GM19452 (cell line): Measurements from ENCODE around the gene THEMIS2.

Experiments
- ATAC-seq: cut with Tn5 transposase; IDR thresholded peaks from one replicate; pipeline ENCODE4 v1.9.1; 2021; ENCODE audit not compliant: unreplicated experiment

THEMIS2 gene

DNA sequence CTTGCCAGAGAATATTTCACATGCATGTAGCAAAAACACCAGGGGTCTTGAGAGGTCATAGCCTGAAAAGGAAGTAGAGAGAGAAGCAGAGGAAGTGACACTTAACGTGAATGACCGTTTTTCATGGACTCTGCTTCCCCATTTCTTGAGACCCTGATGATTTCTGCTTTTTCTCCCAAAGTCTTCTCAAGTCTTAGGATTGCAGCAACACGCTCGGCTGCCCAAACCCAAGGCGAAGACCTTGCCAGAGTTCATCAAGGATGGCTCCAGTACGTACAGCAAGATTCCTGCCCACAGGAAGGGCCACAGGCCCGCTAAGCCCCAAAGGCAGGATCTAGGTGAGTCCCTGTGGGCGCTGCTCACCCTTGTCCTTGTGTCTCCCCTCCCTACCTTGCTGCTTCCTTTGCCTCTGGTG lies 12.8 kb downstream of the THEMIS2 start:
- no peak for ATAC-seq

DNA sequence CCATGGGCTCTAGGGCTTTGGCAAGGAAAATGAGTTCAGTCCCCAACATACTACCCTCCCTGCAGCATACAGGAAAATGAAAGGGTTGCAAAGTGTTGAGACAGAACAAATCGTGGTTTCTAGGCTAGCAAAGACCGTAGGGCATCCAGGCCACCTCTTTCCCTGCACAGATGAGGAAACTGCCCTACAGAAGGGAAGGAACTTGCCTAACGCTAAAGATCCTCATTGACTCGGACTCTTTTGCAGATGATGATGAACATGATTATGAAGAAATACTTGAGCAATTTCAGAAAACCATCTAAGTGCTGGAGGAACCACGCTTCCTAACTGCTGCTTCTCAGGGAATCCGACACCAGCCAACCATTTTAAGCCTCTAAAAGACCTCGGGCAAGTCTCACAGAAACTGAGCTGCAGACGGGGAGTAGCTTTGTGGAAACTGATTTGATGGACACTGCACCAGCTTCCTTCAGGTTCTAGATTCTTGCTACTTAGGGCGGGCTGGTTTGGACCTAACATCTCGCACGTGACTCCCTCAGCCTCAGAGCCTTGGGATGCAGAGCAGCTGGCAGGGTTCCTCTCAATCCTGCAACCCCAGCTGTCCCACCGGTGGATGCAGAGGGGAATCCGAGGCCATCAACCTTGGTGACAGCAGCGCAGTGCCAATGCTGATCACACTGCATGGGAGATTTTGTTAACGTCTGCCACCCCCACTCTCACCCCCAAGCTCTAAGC lies 13.4 kb downstream of the THEMIS2 start:
- ATAC-seq, result no peak

DNA sequence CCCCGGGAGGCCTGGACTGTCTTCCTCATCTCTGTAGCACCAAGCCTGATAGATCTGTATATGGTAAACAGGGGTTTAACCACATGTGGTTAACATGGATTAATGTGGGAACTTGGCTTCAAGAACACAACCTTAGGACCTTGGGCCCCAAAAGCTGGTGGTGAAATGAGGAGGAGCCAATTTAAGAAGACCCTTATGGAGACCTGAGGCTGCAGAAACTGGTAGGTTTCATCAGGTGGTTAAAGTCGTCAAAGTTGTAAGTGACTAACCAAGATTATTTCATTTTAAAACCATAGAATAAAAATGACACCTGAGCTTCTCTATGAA lies 14.0 kb downstream of the THEMIS2 start:
- ATAC-seq, result no peak

DNA sequence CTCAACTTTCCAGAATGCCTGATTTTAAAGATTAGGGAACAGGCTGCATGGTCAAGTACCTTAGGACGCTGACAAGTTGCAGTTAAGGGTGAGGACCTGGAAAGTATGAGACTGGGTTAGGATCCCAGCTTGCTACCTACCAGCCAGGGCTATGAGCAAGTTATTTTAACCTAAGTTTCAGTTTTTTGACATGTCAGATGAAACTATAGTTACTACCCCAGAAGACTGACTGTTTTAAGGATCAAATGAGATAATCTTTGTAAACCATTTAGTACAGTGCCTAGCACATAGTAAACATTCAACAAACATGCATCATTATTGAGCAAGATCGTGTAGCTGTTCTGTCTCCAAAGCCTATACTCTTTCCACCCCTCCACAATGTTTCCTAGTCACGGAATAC lies 14.4 kb downstream of the THEMIS2 start:
- no peak for ATAC-seq

DNA sequence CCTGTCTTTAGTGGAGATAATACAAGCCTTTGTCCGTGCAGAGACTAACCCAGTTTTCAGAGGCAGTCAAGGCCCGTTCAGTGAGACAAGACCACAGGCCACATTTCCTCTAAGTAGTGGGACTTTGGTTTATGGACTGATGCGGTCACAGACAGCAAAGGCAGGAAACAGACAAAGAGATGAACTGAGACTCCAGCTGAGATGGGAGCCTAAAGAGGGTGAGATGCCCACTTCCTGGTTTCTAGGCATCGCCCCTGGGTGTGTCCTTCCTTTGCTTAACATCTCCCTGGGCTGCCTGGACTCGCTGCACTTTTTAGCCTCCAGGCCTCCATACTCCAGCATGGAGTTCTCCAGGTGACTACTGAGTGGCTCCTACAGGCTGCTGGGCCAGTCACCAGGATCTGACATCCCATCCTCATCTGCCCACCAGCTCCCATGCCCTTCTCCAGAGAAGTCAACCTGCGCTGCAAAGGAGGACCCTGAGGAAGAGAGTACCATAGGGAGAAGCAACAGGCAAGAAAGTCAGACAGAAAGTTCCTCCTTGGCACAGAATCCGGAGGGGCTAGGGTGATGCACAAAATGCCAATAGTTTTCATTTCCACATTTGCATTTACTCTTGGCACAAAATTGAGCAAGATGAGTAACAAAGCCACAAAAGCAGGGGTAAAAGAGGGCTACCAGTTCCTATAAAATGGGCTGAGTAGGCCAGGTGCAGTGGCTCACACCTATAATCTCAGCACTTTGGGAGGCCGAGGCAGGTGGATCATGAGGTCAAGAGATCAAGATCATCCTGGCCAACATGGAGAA lies 15.1 kb downstream of the THEMIS2 start:
- no peak for ATAC-seq

DNA sequence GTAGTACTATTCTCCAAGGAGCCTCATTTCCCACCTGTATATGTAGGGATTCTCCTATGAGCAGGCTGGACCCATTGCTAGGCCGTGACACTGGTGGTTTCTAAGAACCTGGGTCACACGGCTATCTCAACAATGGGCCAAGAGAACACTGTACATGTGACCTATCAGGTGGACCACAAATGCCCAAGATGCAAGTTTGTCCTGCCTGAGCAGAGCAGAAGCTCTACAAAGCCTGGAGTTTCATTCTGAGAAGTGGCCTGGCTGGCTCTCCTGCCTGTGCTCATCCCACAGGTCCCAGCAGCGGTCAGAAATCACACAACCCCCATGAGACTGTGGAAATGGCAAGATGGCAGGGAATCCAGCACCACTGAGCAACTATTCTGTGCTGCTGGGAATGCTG lies 17.2 kb downstream of the THEMIS2 start:
- ATAC-seq, result no peak

DNA sequence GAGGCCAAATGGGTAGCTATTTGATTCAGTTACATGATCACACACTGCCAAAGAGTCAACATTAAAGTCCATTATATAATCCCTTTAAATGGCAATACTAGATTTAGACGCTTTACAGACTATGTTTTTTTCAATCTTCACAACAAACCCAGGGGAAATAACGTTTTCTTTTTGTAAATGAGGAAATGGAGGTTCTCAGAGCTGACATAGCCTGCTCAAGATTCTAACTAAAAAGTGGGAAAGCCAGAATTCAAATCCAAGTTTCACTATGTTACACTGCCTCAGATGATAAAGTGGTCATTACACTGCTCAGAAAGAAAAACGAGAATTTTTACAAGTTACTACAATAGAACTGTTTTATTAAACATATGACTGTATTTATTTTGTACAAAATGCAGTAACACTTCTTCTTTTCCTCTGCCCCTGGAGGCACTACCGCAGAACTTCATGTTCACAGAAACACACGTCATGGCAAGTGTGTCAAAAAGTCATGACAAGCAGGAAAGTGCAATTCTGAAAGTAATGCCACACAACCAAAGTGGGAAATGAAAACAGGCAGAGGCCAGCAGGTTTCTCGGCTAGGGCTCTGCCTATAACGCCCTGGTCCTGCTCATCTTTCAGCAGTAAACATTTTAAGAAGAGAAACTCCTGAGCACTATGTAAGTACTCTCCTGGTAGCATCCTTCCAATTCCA lies 19.0 kb downstream of the THEMIS2 start:
- ATAC-seq, result peak; percentile 43

DNA sequence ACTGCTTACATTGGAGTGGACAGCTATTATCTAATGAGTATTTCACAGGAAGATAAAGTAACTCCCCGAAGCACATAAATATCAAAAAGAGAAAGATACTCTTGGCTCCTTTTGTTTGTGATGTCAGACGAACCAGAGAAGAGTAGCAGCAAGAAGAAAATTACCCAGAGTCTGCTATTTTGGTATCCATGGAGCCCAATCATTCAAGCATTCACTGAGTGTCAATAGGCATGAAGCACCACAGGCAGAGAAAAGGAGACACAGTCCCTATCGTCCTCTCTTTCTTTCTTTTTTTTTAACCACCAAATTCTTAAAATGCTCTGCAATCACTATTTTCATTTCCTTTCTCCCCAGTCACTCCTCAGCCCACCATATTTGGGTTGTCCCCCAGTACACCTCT lies 22.2 kb downstream of the THEMIS2 start:
- ATAC-seq, result no peak

DNA sequence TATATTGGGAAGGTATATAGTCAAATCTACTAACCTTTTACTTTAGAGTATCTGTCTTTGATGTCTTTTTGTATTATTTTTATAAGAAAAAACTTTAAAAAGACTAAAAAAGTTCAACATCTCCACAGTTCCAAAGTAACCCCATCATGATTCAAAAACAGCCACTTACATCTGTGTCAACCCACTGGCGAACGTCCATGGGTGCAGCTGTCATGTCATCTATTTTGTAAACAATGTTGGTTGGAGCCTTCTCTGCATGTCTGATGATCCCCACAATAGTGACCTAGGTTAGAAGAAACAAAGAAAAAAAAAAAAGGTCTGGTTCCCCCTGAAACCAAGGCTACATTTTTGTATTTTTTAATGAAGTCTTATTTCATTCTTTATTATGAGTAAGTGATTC lies 34.4 kb downstream of the THEMIS2 start:
- no peak for ATAC-seq

DNA sequence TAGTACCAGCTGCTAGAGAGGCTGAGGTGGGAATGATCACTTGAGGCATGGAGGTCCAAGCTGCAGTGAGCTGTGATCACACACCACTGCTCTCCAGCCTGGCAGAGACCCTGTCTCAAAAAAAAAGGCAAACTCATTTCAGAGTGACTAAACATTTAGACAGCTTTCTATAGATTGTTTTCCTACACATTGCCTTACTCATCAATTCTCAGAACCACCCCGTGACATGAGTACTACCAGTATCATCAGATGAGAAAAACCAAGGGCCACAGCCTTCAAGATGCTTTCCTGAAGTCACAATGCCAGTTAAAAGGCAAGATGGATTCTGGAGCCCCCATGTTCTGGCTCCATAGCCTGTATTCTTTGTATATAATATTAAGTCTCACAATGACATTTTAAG lies 40.1 kb downstream of the THEMIS2 start:
- ATAC-seq, result no peak

DNA sequence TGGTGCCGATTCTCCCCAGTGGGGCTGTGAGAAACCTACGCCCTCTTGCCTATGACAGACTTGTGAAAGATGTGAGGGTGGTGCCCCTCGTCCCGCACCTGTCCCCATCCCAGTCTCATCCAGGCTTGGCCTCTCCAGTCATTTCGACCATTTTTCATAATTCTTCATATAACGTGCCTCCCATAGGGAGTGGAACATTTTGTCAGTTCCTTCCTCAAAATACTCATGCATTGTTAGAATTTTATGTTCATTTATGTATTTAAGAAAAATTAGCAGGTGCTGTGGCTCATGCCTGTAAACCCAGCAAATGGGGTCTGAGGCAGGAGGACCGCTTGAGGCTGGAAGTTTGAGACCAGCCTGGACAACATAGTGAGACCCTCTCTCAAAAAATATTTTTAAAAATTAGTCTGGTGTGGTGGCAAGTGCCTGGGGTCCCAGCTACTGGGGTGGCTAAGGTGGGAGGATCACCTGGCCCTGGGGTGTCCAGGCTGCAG lies 42.8 kb downstream of the THEMIS2 start:
- ATAC-seq, result no peak

DNA sequence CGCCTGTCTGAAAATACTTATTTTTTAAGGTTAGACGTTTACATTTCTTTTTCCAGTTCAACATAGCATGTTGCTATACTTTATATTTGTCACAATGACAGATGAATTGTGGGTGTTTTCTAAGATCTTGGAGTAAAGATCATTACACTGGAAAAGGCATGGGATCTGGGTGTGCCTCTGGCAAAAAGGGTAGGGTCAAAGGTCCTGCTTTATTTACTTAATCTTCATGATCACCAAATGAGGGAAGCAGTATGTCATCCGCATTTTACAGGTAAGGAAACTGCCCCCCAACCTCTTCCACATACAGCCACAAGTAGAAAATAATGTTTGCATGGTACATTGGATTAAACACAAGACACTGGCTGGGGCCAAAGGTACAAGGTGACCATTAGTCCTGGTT lies 49.9 kb downstream of the THEMIS2 start:
- ATAC-seq, result no peak

DNA sequence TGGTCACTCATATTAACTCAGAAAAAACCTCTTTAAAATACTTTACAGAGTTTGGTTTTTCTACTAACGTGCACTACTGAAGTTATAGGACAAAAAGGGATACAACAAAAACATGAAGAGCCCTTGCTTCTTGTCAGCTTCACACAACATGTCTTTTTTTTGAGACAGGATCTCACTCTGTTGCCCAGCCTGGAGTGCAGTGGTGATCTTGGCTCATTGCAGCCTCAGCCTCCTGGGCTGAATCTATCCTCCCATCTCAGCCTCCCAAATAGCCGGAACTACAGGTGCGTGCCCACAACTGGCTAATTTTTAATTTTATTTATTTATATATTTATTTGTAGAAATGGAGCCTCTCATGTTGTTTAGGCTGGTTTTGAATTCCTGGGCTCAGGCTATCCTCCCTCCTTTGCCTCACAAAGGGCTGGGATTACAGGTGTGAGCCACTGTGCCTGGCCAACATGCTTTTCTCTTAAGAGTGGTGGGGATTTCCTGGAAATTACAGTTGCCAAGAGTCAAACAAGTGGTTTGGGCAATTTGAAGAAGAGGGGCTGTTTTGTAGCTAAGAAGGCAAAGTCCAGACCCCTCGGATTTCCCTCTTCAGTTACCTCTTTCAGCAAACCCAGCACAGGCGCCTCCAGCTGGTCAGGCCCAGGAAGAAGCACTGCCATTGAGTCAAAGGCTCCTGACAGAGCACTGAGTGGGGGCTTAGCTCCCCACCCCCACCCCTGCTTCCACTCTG lies 56.0 kb downstream of the THEMIS2 start:
- ATAC-seq, result no peak

DNA sequence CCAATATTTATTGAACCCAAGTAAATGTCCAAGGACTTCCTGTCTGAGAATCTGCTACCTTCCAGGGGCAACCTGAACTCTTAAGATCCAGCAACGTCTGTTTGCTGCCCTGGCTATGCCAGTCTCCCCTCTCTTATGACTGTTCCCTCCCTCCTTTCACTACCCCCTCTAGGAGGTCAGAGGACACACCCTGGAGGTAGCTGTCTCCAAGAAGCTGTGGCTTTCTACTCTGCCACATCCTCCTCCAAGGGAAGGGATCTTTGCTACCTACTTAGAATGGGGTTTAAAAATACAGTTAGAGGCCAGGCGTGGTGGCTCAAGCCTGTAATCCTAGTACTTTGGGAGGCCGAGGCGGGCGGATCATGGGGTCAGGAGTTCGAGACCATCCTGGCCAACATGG lies 58.8 kb downstream of the THEMIS2 start:
- ATAC-seq, result no peak

DNA sequence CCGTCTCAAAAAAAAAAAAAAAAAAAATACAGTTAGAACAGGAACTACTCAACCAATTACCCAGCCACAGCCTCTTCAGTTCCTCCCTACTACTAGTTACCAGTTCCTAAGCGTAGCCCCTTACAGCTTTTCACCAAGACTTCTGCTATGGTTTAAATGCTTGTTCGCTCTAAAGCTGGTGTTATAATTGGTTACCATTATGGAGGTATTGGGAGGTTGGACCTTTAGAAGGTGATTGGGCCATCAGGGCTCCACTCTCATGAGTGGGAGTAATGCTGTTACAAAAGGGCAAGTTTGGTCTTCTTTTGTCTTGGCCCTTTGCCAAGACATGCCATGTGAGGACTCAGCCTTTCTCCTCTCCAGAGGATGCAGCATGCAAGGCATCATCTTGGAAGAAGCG lies 59.4 kb downstream of the THEMIS2 start:
- no peak for ATAC-seq

DNA sequence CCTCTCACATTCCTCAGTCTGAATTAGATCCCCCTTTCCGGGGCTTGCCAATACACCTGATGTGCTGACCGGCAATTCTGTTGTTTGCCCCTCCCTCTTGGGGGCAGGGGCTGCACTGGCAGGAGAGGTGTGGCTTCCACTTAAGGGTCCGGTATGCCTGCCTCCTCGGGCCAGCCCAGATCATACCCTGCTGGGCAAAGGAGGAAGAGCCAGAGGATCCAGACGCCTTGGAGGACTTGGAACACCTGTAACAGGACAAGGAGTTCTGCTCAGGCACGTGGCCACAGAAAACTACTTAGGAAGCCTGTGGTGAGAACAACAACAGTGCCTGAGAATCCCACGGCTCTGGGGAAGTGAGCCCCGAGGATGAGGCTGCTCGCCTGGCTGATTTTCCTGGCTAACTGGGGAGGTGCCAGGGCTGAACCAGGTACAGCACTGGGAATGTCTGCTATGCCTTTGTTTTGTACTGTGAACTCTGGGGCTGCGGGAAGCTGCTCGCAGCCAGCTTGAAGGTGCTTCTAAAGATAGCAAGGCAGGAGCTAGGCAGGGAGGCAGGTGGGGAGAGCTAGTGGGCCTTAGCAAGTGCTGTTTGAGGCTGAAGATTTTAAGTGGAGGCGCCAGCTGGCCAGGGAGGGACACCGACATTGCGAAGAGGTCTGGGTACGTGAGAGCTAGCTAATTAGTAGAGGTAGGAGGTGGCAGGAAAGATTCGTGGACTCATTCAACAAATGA lies 62.6 kb downstream of the THEMIS2 start, which contains the start of gene SMPDL3B:
SMPDL3B (plus strand) TSS at position 183 of the 732 bp plus-strand sequence; CDS start at position 367, 184 bp downstream.
- no peak for ATAC-seq

DNA sequence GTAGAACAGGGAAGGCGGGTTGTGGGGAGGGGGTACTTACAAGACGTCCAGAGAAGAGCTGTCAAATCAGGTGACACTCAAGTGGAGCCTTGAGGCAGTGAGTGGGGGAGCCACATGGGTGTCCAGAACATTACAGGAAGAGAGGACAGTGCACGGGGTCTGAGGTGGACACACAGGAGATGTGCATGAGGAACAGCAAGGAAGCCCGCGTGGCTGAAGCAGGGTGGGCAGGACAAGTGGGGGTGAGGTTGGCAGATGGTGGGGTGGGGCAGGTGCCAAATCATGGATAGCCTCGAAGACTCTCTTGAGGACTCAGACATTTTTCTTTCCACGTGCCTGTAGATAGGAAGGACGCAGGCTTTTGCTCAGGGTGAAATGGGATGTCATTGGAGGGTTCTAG lies 63.4 kb downstream of the THEMIS2 start:
- ATAC-seq, result no peak
